Measurements from ENCODE around the gene UCKL1.
"Not testable (repeated sequence)": the region's sequence is repeated elsewhere in the genome, so short reads cannot be mapped to it uniquely, and the experiment has no call there.

Gene UCKL1

GRCh38 chr20:63919130-63919529 is 37.1 kb downstream of the UCKL1 start:
- no peak for DNase-seq (ENCODE audit: low read depth)

- DNase-seq (ENCODE audit: low read depth) = no peak
Measured at GRCh38 chr20:63917811-63918210, 38.4 kb downstream of the UCKL1 start.

GRCh38 chr20:63916371-63916939 is 39.8 kb downstream of the UCKL1 start:
- not testable (repeated sequence) for DNase-seq (ENCODE audit: low read depth)

GRCh38 chr20:63915471-63915870 is 40.7 kb downstream of the UCKL1 start:
- DNase-seq (ENCODE audit: low read depth) = no peak

- DNase-seq (ENCODE audit: low read depth) = no peak
Measured at GRCh38 chr20:63913768-63914167, 42.4 kb downstream of the UCKL1 start.

GRCh38 chr20:63911176-63911575 is 45.0 kb downstream of the UCKL1 start:
- no peak for DNase-seq (ENCODE audit: low read depth)

- DNase-seq (ENCODE audit: low read depth) = no peak
Measured at GRCh38 chr20:63908008-63908682, 48.1 kb downstream of the UCKL1 start.

GRCh38 chr20:63903796-63904561 is 52.2 kb downstream of the UCKL1 start:
- DNase-seq (ENCODE audit: low read depth) = no peak

- no peak for DNase-seq (ENCODE audit: low read depth)
Measured at GRCh38 chr20:63900413-63900812, 55.8 kb downstream of the UCKL1 start.

- no peak for DNase-seq (ENCODE audit: low read depth)
Measured at GRCh38 chr20:63898882-63899558, 57.2 kb downstream of the UCKL1 start.

- no peak for DNase-seq (ENCODE audit: low read depth)
Measured at GRCh38 chr20:63897978-63898561, 58.1 kb downstream of the UCKL1 start.

- no peak for DNase-seq (ENCODE audit: low read depth)
Measured at GRCh38 chr20:63896264-63897105, 59.7 kb downstream of the UCKL1 start.

GRCh38 chr20:63895952-63896263 is 60.3 kb downstream of the UCKL1 start:
- DNase-seq (ENCODE audit: low read depth) = no peak

- no peak for DNase-seq (ENCODE audit: low read depth)
Measured at GRCh38 chr20:63895202-63895951, 60.8 kb downstream of the UCKL1 start.

- DNase-seq (ENCODE audit: low read depth) = peak; percentile 90
Measured at GRCh38 chr20:63894358-63895201, 61.6 kb downstream of the UCKL1 start, which contains the start of gene DNAJC5. Gene DNAJC5, plus strand, starts transcription at chr20:63895126. Its CDS starts 33,220 bp downstream, at chr20:63928346.

GRCh38 chr20:63893999-63894357 is 62.2 kb downstream of the UCKL1 start:
- DNase-seq (ENCODE audit: low read depth) = no peak

- no peak for DNase-seq (ENCODE audit: low read depth)
Measured at GRCh38 chr20:63892402-63892801, 63.8 kb downstream of the UCKL1 start.

- no peak for DNase-seq (ENCODE audit: low read depth)
Measured at GRCh38 chr20:63891061-63892002, 64.9 kb downstream of the UCKL1 start.

- no peak for DNase-seq (ENCODE audit: low read depth)
Measured at GRCh38 chr20:63890616-63891015, 65.6 kb downstream of the UCKL1 start.
